Neuronal stem cell (in vitro differentiated cells): ENCODE results near the gene NRXN3.

Source experiments
- DNase-seq: peaks from one replicate; pipeline ENCODE4 v3.0.0-alpha.2; 2013; ENCODE audit warnings: low spot score
- H2AFZ ChIP-seq: one replicate; pipeline ENCODE4 v1.6.1; 2013; ENCODE audit warnings: mild to moderate bottlenecking, low read length, inconsistent platforms
- H2AK5ac ChIP-seq: 2 replicates; pipeline ENCODE4 v1.6.1; 2013; ENCODE audit warnings: low read depth, mild to moderate bottlenecking, inconsistent platforms, low read length, moderate library complexity, mixed read lengths
- H2BK120ac ChIP-seq: 2 replicates; pipeline ENCODE4 v1.6.1; 2013; ENCODE audit warnings: low read depth, mild to moderate bottlenecking, inconsistent platforms, low read length, moderate library complexity, mixed read lengths
- H2BK12ac ChIP-seq: one replicate; pipeline ENCODE4 v1.6.1; 2013; ENCODE audit warnings: low read length, inconsistent platforms
- H2BK15ac ChIP-seq: 2 replicates; pipeline ENCODE4 v1.6.1; 2013; ENCODE audit warnings: mild to moderate bottlenecking, low read length, inconsistent platforms, mixed read lengths
- H2BK5ac ChIP-seq: one replicate; pipeline ENCODE4 v1.6.1; 2013; ENCODE audit warnings: inconsistent platforms, mild to moderate bottlenecking, low read length, moderate library complexity
- H3K14ac ChIP-seq: one replicate; pipeline ENCODE4 v1.6.1; 2013; ENCODE audit warnings: low read length, inconsistent platforms
- H3K18ac ChIP-seq: 2 replicates; pipeline ENCODE4 v1.6.1; 2013; ENCODE audit warnings: low read length, inconsistent platforms
- H3K23ac ChIP-seq: 2 replicates; pipeline ENCODE4 v1.6.1; 2013; ENCODE audit warnings: low read depth, mild to moderate bottlenecking, mixed read lengths, low read length, inconsistent platforms; ENCODE audit not compliant: poor library complexity
- H3K27ac ChIP-seq: replicated peaks from 3 replicates; pipeline ENCODE4 v1.5.1; 2013; ENCODE audit warnings: low read length, inconsistent platforms
- H3K27me3 ChIP-seq, 3 experiments: 2 replicates each; pipeline ENCODE4 v1.6.1; 2013; ENCODE audit warnings: low read length in 3 of 3, mild to moderate bottlenecking in 2 of 3, inconsistent platforms in 1 of 3, low read depth in 1 of 3, mixed read lengths in 1 of 3, moderate library complexity in 1 of 3; ENCODE audit not compliant: control insufficient read depth in 3 of 3, insufficient read depth in 3 of 3
- H3K36me3 ChIP-seq, 2 donors: replicated peaks in 1 of 2; 2 replicates each; pipeline ENCODE4 v1.6.1; 2013; ENCODE audit warnings: low read length in 2 of 2; ENCODE audit not compliant: control insufficient read depth in 2 of 2, insufficient read depth in 2 of 2
- H3K4ac ChIP-seq: 2 replicates; pipeline ENCODE4 v1.6.1; 2013; ENCODE audit warnings: inconsistent platforms, mild to moderate bottlenecking, low read length, moderate library complexity
- H3K4me1 ChIP-seq, 2 donors: 1 replicate in 1 of 2; 2 replicates in 1 of 2; pipeline ENCODE4 v1.6.1; 2013; ENCODE audit warnings: low read length in 2 of 2, low read depth in 1 of 2; ENCODE audit not compliant: control insufficient read depth in 2 of 2, insufficient read depth in 1 of 2
- H3K4me2 ChIP-seq: one replicate; pipeline ENCODE4 v1.6.1; 2013; ENCODE audit warnings: mild to moderate bottlenecking, low read length, inconsistent platforms; ENCODE audit not compliant: insufficient read depth, poor library complexity, severe bottlenecking
- H3K4me3 ChIP-seq, 2 donors: 2 replicates each; pipeline ENCODE4 v1.5.1; 2013; ENCODE audit warnings: low read length in 2 of 2, mild to moderate bottlenecking in 2 of 2, inconsistent platforms in 1 of 2, moderate library complexity in 1 of 2
- H3K79me1 ChIP-seq: one replicate; pipeline ENCODE4 v1.6.1; 2013; ENCODE audit warnings: low read depth, mild to moderate bottlenecking, inconsistent platforms, low read length, moderate library complexity
- H3K9ac ChIP-seq: one replicate; pipeline ENCODE4 v1.6.1; 2013; ENCODE audit warnings: mild to moderate bottlenecking, low read depth, low read length, inconsistent platforms; ENCODE audit not compliant: poor library complexity
- H3K9me3 ChIP-seq, 2 donors: replicated peaks in 1 of 2; 2 replicates each; pipeline versions ENCODE3 to v1.6.1; 2013; ENCODE audit warnings: low read length in 2 of 2, mild to moderate bottlenecking in 2 of 2, inconsistent platforms in 1 of 2, low read depth in 1 of 2, mixed read lengths in 1 of 2, moderate library complexity in 1 of 2; ENCODE audit not compliant: control insufficient read depth in 2 of 2, insufficient read depth in 1 of 2
- H4K8ac ChIP-seq: one replicate; pipeline ENCODE4 v1.6.1; 2013; ENCODE audit warnings: low read depth, mild to moderate bottlenecking, inconsistent platforms, low read length, moderate library complexity
- H4K91ac ChIP-seq: one replicate; pipeline ENCODE4 v1.6.1; 2013; ENCODE audit warnings: low read length, low read depth, mild to moderate bottlenecking, inconsistent platforms; ENCODE audit not compliant: poor library complexity
- WGBS, 2 donors: extraction: QIAGEN DNeasy Blood & Tissue Kit; methylation state at CpG; one replicate each; pipeline ENCODE4 v1.1.7; 2013; ENCODE audit warnings: missing lambda C conversion rate in 2 of 2, mixed read lengths in 1 of 2; ENCODE audit not compliant: insufficient read length in 2 of 2, insufficient replicate concordance in 1 of 2; ENCODE audit errors: extremely low coverage in 2 of 2; 5-methylcytosine and 5-hydroxymethylcytosine counted together

Gene NRXN3

DNA sequence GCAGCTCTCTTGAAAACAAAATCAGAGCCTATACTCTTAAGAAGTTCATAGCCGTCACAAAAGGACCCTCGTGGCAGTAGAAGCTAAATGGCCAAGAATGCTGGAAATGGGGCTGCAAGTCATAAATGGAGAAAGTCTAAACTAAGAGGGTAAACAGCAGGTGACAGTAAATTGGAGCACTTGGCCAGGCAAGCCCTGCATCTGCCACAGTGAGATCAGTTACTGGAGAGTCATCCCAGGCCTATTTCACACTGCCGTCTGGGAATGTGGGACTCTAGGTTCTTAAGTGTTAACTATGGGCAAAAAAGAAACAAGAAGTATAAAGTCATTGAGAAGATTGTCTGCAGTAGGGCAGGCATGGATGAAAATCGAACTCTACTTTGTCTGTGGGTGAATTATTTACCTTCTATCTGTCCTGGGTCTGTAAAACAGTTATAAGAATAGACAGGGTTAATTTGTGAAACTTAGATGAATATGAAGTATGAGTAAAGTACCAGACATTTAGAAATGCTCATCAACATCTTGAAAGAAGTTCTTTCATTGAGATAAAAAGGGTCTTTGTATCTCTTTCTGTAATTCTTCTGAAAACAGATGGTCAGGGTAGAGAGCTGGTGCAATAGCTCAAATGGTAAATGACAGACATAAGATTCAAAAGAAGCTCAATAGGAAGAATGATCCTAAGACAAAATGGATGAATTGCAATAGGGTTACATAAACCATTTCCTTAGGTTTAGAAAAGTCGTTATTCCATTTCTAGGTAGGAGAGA, 1248.7 kb downstream of the NRXN3 start:
- no CpG with 5 or more reads among the region's 5 CpGs for WGBS, 2 donors

DNA sequence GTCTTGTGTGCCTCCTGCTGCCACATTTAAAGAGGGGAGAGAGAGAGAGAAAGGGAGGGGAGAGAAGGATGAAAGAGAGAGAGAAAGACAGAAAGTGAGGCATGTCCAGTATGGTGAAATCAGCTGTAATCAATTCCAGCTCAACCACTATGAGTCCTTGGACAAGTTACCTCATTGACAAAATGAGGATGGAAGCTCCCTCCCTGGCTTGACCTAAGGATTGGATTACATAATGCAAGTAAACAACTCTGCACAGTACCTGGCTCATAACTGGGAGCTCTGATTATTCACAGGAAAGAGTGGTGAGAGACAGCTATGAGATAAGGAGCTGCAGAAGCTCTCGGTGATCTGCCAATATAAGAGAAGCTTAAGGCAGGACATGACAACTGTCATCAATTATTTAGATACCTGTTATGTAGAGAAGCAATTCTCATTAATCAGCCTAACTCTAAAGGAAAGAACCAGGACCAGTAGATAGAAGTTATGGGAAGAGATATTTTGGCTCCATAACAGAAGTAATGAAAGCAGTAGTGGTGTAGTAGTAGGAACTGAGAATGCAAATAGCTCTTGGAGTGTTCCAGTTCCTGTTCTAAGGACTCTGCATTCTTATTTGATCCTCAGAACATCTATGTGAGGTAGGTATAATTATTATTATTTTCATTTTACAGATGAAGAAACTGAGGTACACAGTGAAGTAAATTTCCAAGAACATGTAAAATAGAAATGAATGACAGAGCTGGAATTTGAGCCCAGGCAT, 1249.6 kb downstream of the NRXN3 start:
- H3K4me1 ChIP-seq = no peaks in the 10 kb centered on the region
- no peak overlapping the region for H2BK12ac ChIP-seq
- no peak overlapping the region for H3K23ac ChIP-seq
- no CpG with 5 or more reads among the region's 1 CpG for WGBS, 2 donors
- H3K14ac ChIP-seq = no peak overlapping the region
- H3K9ac ChIP-seq = no peak overlapping the region
- no peaks in the 10 kb centered on the region for H3K9me3 ChIP-seq
- H3K4ac ChIP-seq = no peak overlapping the region
- no peak overlapping the region for H2BK120ac ChIP-seq
- no peak overlapping the region for H3K4me3 ChIP-seq
- H3K18ac ChIP-seq = no peak overlapping the region
- no peak overlapping the region for H2BK5ac ChIP-seq
- H2AFZ ChIP-seq = no peak overlapping the region
- H3K4me2 ChIP-seq = no peak overlapping the region
- no peak overlapping the region for H4K8ac ChIP-seq
- H2AK5ac ChIP-seq = no peak overlapping the region
- no peak overlapping the region for H2BK15ac ChIP-seq
- DNase-seq = no peak
- no peaks in the 10 kb centered on the region for H3K79me1 ChIP-seq
- no peak overlapping the region for H4K91ac ChIP-seq
- H3K36me3 ChIP-seq = no peaks in the 10 kb centered on the region
- H3K27ac ChIP-seq = no peak overlapping the region
- H3K27me3 ChIP-seq = no peaks in the 10 kb centered on the region

More for the DNA sequence above, 1248.7 kb downstream of the NRXN3 start:
- no peak overlapping the region for H3K14ac ChIP-seq
- no peak overlapping the region for H3K4me3 ChIP-seq
- H2AK5ac ChIP-seq = no peak overlapping the region
- no peak overlapping the region for H3K18ac ChIP-seq
- H3K23ac ChIP-seq = no peak overlapping the region
- H2BK15ac ChIP-seq = no peak overlapping the region
- H3K4me2 ChIP-seq = no peak overlapping the region
- no peaks in the 10 kb centered on the region for H3K79me1 ChIP-seq
- no peaks in the 10 kb centered on the region for H3K9me3 ChIP-seq
- no peak overlapping the region for H3K9ac ChIP-seq
- no peak overlapping the region for H3K27ac ChIP-seq
- H3K4ac ChIP-seq = no peak overlapping the region
- H2BK5ac ChIP-seq = no peak overlapping the region
- H4K91ac ChIP-seq = no peak overlapping the region
- no peak overlapping the region for H2BK12ac ChIP-seq
- H2AFZ ChIP-seq = no peak overlapping the region
- H3K4me1 ChIP-seq = no peaks in the 10 kb centered on the region
- no peak overlapping the region for H4K8ac ChIP-seq
- H3K36me3 ChIP-seq = no peaks in the 10 kb centered on the region
- H3K27me3 ChIP-seq = no peaks in the 10 kb centered on the region
- no peak overlapping the region for H2BK120ac ChIP-seq
- DNase-seq = no peak

GRCh38 chr14:79420725-79421124, 1250.6 kb downstream of the NRXN3 start:
- no peak overlapping the region for H2BK120ac ChIP-seq
- no peaks in the 10 kb centered on the region for H3K27me3 ChIP-seq
- no peak overlapping the region for H3K23ac ChIP-seq
- H2AK5ac ChIP-seq = no peak overlapping the region
- no peak overlapping the region for H2BK5ac ChIP-seq
- H3K4ac ChIP-seq = no peak overlapping the region
- H2BK12ac ChIP-seq = no peak overlapping the region
- H3K36me3 ChIP-seq = no peaks in the 10 kb centered on the region
- no peak overlapping the region for H3K27ac ChIP-seq
- H3K18ac ChIP-seq = no peak overlapping the region
- no CpG with 5 or more reads among the region's 2 CpGs for WGBS, 2 donors
- H3K14ac ChIP-seq = no peak overlapping the region
- H3K79me1 ChIP-seq = no peaks in the 10 kb centered on the region
- DNase-seq = no peak
- no peaks in the 10 kb centered on the region for H3K9me3 ChIP-seq
- H3K9ac ChIP-seq = no peak overlapping the region
- no peaks in the 10 kb centered on the region for H3K4me1 ChIP-seq
- no peak overlapping the region for H3K4me3 ChIP-seq
- no peak overlapping the region for H4K8ac ChIP-seq
- no peak overlapping the region for H2AFZ ChIP-seq
- no peak overlapping the region for H2BK15ac ChIP-seq
- no peak overlapping the region for H4K91ac ChIP-seq
- H3K4me2 ChIP-seq = no peak overlapping the region

DNA sequence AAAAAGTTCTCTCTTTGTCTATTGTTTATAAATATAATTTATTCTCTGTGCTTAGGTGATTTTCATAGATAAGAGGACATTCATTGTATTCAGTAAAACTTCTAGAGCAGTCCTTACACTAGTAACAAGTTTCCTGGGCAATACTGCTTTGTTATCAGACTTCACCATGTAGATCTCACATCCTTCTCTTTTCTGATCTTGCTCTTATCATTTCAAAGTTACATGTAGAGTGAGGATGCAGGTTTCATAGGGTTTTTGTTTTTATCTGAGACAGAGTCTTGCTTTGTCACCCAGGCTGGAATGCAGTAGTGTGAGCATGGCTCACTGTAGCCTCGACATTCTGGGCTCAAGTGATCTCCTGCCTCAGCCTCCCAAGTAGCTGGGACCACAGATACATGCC, 1251.6 kb downstream of the NRXN3 start:
- WGBS, 2 donors = no CpG with 5 or more reads among the region's 1 CpG
- Histone ChIP-seq H2AFZ (no peak overlapping the region), H4K91ac (no peak overlapping the region), H2BK5ac (no peak overlapping the region), H3K14ac (no peak overlapping the region), H3K4me1 (no peaks in the 10 kb centered on the region), H3K79me1 (no peaks in the 10 kb centered on the region), H3K18ac (no peak overlapping the region), H3K9me3 (no peaks in the 10 kb centered on the region), H4K8ac (no peak overlapping the region), H3K36me3 (no peaks in the 10 kb centered on the region), H3K9ac (no peak overlapping the region), H3K23ac (no peak overlapping the region), H2BK120ac (no peak overlapping the region), H3K4me3 (no peak overlapping the region), H2BK12ac (no peak overlapping the region), H2AK5ac (no peak overlapping the region), H3K4ac (no peak overlapping the region), H3K4me2 (no peak overlapping the region), H2BK15ac (no peak overlapping the region), H3K27ac (no peak overlapping the region), H3K27me3 (no peaks in the 10 kb centered on the region)
- no peak for DNase-seq
